HepG2 (cell line): Measurements from ENCODE around the gene TMEM150C. TPM values are rescaled to one million over a fixed set of nuclear protein-coding genes. Genes with fewer than 3 reads are reported as not detected.

Experiments used
- ATAC-seq: fragments of 200-7000 bp; cut with Tn5 transposase; 3 replicates; pipeline ENCODE4 v1.9.1; 2020; ENCODE audit warnings: mild to moderate bottlenecking, moderate library complexity
- BruUV-seq: library from RNA; stranded (reverse); fragments of 400-500 nt; replicated peaks from 2 replicates; lab custom pipeline; 2021; lab: Mats Ljungman, UMichigan
- CTCF ChIA-PET: fragments of 300-600 bp; formaldehyde crosslinking; extraction: SDS; loops from one replicate; lab custom pipeline; 2021; ENCODE audit warnings: low total read pairs, inconsistent platforms, low intra/inter-chr PET ratio; lab: Yijun Ruan, JAX
- POLR2A ChIA-PET: fragments of 350-600 bp; sonication (Branson Sonifier 250); formaldehyde crosslinking; loops from one replicate; lab custom pipeline; 2020; ENCODE audit warnings: antibody characterized with exemption, inconsistent platforms; lab: Yijun Ruan, JAX
- DNase-seq: peaks from one replicate; pipeline ENCODE4 v3.0.0-alpha.2; 2015; ENCODE audit warnings: low spot score
- FAIRE-seq: peaks from 3 replicates; lab custom pipeline; 2011; peaks lifted over from hg19 to GRCh38; lab: Jason Lieb, UNC
- H2AFZ ChIP-seq: one replicate; pipeline ENCODE4 v1.6.1; 2011; ENCODE audit warnings: low read length, inconsistent platforms
- H3K27ac ChIP-seq: fragments of 300-600 bp; 3 replicates; pipeline ENCODE4 v1.8.0; 2011; ENCODE audit warnings: mixed run types, mild to moderate bottlenecking, mixed read lengths, low read length, inconsistent platforms; ENCODE audit not compliant: insufficient read depth; ENCODE audit errors: extremely low read length
- H3K27me3 ChIP-seq, 2 experiments: fragments of 200-600 bp in 1 of 2; 2 replicates in 1 of 2; 3 replicates in 1 of 2; pipeline versions ENCODE4 v1.6.0 to v1.8.0; 2011; ENCODE audit warnings: low read length in 2 of 2, mild to moderate bottlenecking in 2 of 2, moderate library complexity in 2 of 2, inconsistent platforms in 1 of 2; ENCODE audit not compliant: insufficient read depth in 2 of 2, control insufficient read depth in 1 of 2
- H3K36me3 ChIP-seq, 2 experiments: fragments of 200-600 bp in 1 of 2; replicated peaks in 1 of 2; 2 replicates in 1 of 2; 3 replicates in 1 of 2; pipeline versions ENCODE4 v1.5.1 to v1.8.0; 2011; ENCODE audit warnings: low read length in 2 of 2, inconsistent platforms in 1 of 2; ENCODE audit not compliant: insufficient read depth in 2 of 2, control insufficient read depth in 1 of 2
- H3K4me1 ChIP-seq: 2 replicates; pipeline ENCODE4 v1.5.1; 2012; ENCODE audit warnings: low read length, inconsistent platforms; ENCODE audit not compliant: insufficient read depth
- H3K4me2 ChIP-seq: 2 replicates; pipeline ENCODE4 v1.6.0; 2011; ENCODE audit warnings: low read depth, low read length, inconsistent platforms
- H3K4me3 ChIP-seq, 3 experiments: fragments of 200-600 bp in 1 of 3; sonication (generic), shearing (Covaris generic) in 1 of 3; replicated peaks in 1 of 3; 2 replicates each; pipeline ENCODE4 v1.5.1; 2011 to 2016; ENCODE audit warnings: low read length in 3 of 3, inconsistent platforms in 2 of 3, low read depth in 2 of 3, mild to moderate bottlenecking in 2 of 3, control low read depth in 1 of 3, mixed read lengths in 1 of 3; ENCODE audit not compliant: insufficient read depth in 1 of 3
- H3K79me2 ChIP-seq: one replicate; pipeline ENCODE4 v1.6.1; 2011; ENCODE audit warnings: low read length, inconsistent platforms; ENCODE audit not compliant: insufficient read depth
- H3K9ac ChIP-seq: 2 replicates; pipeline ENCODE4 v1.6.0; 2011; ENCODE audit warnings: mild to moderate bottlenecking, low read depth, low read length, inconsistent platforms; ENCODE audit not compliant: insufficient read depth
- H3K9me3 ChIP-seq: 2 replicates; pipeline ENCODE4 v1.5.1; 2012; ENCODE audit warnings: mild to moderate bottlenecking, low read length
- H4K20me1 ChIP-seq: 2 replicates; pipeline ENCODE4 v1.6.0; 2011; ENCODE audit warnings: inconsistent platforms, mild to moderate bottlenecking, low read length, moderate library complexity; ENCODE audit not compliant: insufficient read depth
- ETV5 ChIP-seq: IDR thresholded peaks from 2 replicates; pipeline ENCODE4 v1.6.1; 2018; ENCODE audit warnings: missing biosample characterization, missing genetic modification reagents, inconsistent platforms, borderline replicate concordance
- GABPB1 ChIP-seq: IDR thresholded peaks from 2 replicates; pipeline ENCODE4 v1.6.1; 2016; ENCODE audit warnings: mild to moderate bottlenecking, missing genetic modification reagents, moderate library complexity, missing compliant biosample characterization
- GATA4 ChIP-seq: sonication (generic); IDR thresholded peaks from 2 replicates; pipeline ENCODE4 v1.6.1; 2016; ENCODE audit warnings: antibody characterized with exemption, low read depth, borderline replicate concordance
- HNF4G ChIP-seq, 2 experiments: sonication (generic) in 1 of 2; formaldehyde crosslinking in 1 of 2; IDR thresholded peaks; 2 replicates each; pipeline versions ENCODE4 v1.4.0 to v1.6.1; 2011 to 2020; ENCODE audit warnings: borderline replicate concordance in 2 of 2, low read depth in 2 of 2, mild to moderate bottlenecking in 2 of 2, low read length in 1 of 2, missing genetic modification reagents in 1 of 2, moderate library complexity in 1 of 2
- SALL1 ChIP-seq: sonication (generic); formaldehyde crosslinking; IDR thresholded peaks from 2 replicates; pipeline ENCODE4 v1.8.0; 2022; ENCODE audit warnings: mild to moderate bottlenecking, missing genetic modification reagents
- SNRNP70 ChIP-seq: fragments of 200-400 bp; formaldehyde crosslinking; IDR thresholded peaks from 2 replicates; pipeline ENCODE4 v1.6.1; 2017; ENCODE audit warnings: mild to moderate bottlenecking, low read depth, low read length, moderate library complexity
- ZNF12 ChIP-seq: sonication (generic); formaldehyde crosslinking; IDR thresholded peaks from 2 replicates; pipeline ENCODE4 v1.5.0; 2020; ENCODE audit warnings: missing genetic modification reagents
- ZNF17 ChIP-seq: sonication (generic); formaldehyde crosslinking; IDR thresholded peaks from 2 replicates; pipeline ENCODE4 v1.5.0; 2020; ENCODE audit warnings: mild to moderate bottlenecking, missing genetic modification reagents
- ZNF382 ChIP-seq: sonication (generic); formaldehyde crosslinking; IDR thresholded peaks from 2 replicates; pipeline ENCODE4 v1.5.0; 2020; ENCODE audit warnings: missing genetic modification reagents, mild to moderate bottlenecking, borderline replicate concordance
- ZNF83 ChIP-seq: sonication (generic); formaldehyde crosslinking; IDR thresholded peaks from 2 replicates; pipeline ENCODE4 v1.4.0; 2020; ENCODE audit warnings: missing genetic modification reagents, mild to moderate bottlenecking, borderline replicate concordance
- WGBS: methylation state at CpG from one replicate; pipeline ENCODE4 v1.1.6; 2017; ENCODE audit warnings: low lambda C conversion rate; 5-methylcytosine and 5-hydroxymethylcytosine counted together
- in situ Hi-C: cut with HindIII; loops from 2 replicates; pipeline ENCODE4 v1.10.0; 2017; ENCODE audit warnings: low pct_unique_long_range_greater_than_20kb; ENCODE audit not compliant: extremely low pct_ligation_motif_present
- intact Hi-C: fragments of 100-400 bp; cut with micrococcal nuclease; formaldehyde crosslinking; loops from one replicate; pipeline ENCODE4 v1.10.0; 2022; ENCODE audit not compliant: unreplicated experiment
- polyA plus RNA-seq, 8 experiments: library from polyadenylated mRNA; depleted of rRNA in 3 of 8; stranded (reverse) in 7 of 8; unstranded in 1 of 8; fragments of >200 nt; fragmentation: Illumina TruSeq in 4 of 8; extraction: Trizol in 4 of 8; gene quantifications; 2 replicates each; pipeline versions ENCODE4 v1.2.1 to v1.2.3, GENCODE V29; 2011 to 2016; ENCODE audit warnings: low read depth in 4 of 8, missing spikeins in 1 of 8, mixed read lengths in 1 of 8; ENCODE audit not compliant: insufficient read depth in 1 of 8
- total RNA-seq, 5 experiments: library from RNA; depleted of rRNA; stranded (reverse); fragments of >200 nt; fragmentation: Illumina TruSeq; extraction: Trizol; gene quantifications; 2 replicates each; pipeline ENCODE4 v1.2.3, GENCODE V29; 2016; ENCODE audit warnings: low read depth in 1 of 5
- TF ChIP-seq, protein P1 (sequence below): fragments of 450-650 bp; IDR thresholded peaks from 2 replicates; pipeline ENCODE4 v1.6.1; 2016
- TF ChIP-seq, protein P2 (sequence below): IDR thresholded peaks from 2 replicates; pipeline ENCODE4 v1.6.1; 2016; ENCODE audit warnings: low read depth, missing genetic modification reagents, missing compliant biosample characterization
- TF ChIP-seq, protein P3 (sequence below): sonication (generic); formaldehyde crosslinking; IDR thresholded peaks from 2 replicates; pipeline ENCODE4 v1.4.0; 2020; ENCODE audit warnings: missing genetic modification reagents
- TF ChIP-seq, protein P4 (sequence below): IDR thresholded peaks from 2 replicates; pipeline ENCODE4 v1.6.1; 2012; ENCODE audit warnings: low read depth, low read length, improper control_type of control experiment

Gene TMEM150C
- total and polyA plus RNA-seq, 2 of the 13 experiments (the other 11 are each of a cell fraction or from before 2014, with no cell fraction given) = 0.33 to 0.42 TPM

DNA sequence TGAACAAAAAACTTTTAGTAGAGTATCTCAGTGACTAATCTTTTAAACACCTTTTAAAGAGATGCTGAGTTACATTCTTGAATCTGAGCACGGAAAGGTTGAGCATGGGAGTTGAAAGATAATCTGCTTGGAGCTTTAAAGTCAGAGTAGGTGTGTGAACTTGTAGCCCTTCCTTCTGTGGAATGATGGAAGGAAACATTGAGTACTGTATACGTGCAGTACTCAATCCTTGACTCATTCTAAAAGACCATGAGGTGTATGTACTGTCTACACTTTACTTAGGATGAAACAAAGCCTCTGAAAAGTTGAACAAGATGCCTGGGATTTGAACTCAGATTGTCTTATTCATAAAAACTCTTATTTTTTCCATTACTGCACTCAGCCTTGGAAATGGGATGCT, 128.0 kb downstream of the TMEM150C start:
- Histone ChIP-seq H3K9ac (no peak overlapping the region), H3K4me3 (no peak overlapping the region), H4K20me1 (peaks cover 13% of the 10 kb centered on the region), H2AFZ (no peak overlapping the region), H3K9me3 (no peaks in the 10 kb centered on the region), H3K27me3 (no peaks in the 10 kb centered on the region; a peak in 1 of 5 replicates), H3K4me1 (peaks cover 75% of the 10 kb centered on the region), H3K36me3 (no peaks in the 10 kb centered on the region; a peak in 1 of 5 replicates), H3K79me2 (peaks cover 86% of the 10 kb centered on the region), H3K4me2 (peak overlapping the region; percentile 30), H3K27ac (no peak overlapping the region)
- BruUV-seq = no TSS peak
- POLR2A ChIA-PET = no interaction called here
- 66% methylated on average over 2 of the region's 2 CpGs for WGBS
- intact Hi-C loops (loop anchor here (10.0 kb wide), 1 partner anchor 149 kb away; no protein-coding TSS in a partner anchor), in situ Hi-C loops (no loop called here)
- CTCF ChIA-PET = no interaction called here
- no peak for ATAC-seq
- no peak for FAIRE-seq
- DNase-seq = no peak
- TF ChIP-seq SNRNP70 (no peak), ZNF12 (CRISPR knock-in tag) (no peak), ZNF17 (CRISPR knock-in tag) (no peak), ETV5 (CRISPR knock-in tag) (no peak), ZNF382 (CRISPR knock-in tag) (no peak), HNF4G (IDR thresholded peaks at IDR 0.05; ENCODE audit: borderline replicate concordance, low read depth, low read length) (no peak), HNF4G (CRISPR knock-in tag; IDR thresholded peaks at IDR 0.05; ENCODE audit: borderline replicate concordance, low read depth) (no peak), GABPB1 (CRISPR knock-in tag) (no peak), GATA4 (no peak), SALL1 (CRISPR knock-in tag) (no peak), ZNF83 (CRISPR knock-in tag) (no peak)
- TF ChIP-seq, protein P1, sequence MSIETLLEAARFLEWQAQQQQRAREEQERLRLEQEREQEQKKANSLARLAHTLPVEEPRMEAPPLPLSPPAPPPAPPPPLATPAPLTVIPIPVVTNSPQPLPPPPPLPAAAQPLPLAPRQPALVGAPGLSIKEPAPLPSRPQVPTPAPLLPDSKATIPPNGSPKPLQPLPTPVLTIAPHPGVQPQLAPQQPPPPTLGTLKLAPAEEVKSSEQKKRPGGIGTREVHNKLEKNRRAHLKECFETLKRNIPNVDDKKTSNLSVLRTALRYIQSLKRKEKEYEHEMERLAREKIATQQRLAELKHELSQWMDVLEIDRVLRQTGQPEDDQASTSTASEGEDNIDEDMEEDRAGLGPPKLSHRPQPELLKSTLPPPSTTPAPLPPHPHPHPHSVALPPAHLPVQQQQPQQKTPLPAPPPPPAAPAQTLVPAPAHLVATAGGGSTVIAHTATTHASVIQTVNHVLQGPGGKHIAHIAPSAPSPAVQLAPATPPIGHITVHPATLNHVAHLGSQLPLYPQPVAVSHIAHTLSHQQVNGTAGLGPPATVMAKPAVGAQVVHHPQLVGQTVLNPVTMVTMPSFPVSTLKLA = no peak
- TF ChIP-seq, protein P2, sequence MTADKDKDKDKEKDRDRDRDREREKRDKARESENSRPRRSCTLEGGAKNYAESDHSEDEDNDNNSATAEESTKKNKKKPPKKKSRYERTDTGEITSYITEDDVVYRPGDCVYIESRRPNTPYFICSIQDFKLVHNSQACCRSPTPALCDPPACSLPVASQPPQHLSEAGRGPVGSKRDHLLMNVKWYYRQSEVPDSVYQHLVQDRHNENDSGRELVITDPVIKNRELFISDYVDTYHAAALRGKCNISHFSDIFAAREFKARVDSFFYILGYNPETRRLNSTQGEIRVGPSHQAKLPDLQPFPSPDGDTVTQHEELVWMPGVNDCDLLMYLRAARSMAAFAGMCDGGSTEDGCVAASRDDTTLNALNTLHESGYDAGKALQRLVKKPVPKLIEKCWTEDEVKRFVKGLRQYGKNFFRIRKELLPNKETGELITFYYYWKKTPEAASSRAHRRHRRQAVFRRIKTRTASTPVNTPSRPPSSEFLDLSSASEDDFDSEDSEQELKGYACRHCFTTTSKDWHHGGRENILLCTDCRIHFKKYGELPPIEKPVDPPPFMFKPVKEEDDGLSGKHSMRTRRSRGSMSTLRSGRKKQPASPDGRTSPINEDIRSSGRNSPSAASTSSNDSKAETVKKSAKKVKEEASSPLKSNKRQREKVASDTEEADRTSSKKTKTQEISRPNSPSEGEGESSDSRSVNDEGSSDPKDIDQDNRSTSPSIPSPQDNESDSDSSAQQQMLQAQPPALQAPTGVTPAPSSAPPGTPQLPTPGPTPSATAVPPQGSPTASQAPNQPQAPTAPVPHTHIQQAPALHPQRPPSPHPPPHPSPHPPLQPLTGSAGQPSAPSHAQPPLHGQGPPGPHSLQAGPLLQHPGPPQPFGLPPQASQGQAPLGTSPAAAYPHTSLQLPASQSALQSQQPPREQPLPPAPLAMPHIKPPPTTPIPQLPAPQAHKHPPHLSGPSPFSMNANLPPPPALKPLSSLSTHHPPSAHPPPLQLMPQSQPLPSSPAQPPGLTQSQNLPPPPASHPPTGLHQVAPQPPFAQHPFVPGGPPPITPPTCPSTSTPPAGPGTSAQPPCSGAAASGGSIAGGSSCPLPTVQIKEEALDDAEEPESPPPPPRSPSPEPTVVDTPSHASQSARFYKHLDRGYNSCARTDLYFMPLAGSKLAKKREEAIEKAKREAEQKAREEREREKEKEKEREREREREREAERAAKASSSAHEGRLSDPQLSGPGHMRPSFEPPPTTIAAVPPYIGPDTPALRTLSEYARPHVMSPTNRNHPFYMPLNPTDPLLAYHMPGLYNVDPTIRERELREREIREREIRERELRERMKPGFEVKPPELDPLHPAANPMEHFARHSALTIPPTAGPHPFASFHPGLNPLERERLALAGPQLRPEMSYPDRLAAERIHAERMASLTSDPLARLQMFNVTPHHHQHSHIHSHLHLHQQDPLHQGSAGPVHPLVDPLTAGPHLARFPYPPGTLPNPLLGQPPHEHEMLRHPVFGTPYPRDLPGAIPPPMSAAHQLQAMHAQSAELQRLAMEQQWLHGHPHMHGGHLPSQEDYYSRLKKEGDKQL (CRISPR knock-in tag) = no peak
- TF ChIP-seq, protein P3, sequence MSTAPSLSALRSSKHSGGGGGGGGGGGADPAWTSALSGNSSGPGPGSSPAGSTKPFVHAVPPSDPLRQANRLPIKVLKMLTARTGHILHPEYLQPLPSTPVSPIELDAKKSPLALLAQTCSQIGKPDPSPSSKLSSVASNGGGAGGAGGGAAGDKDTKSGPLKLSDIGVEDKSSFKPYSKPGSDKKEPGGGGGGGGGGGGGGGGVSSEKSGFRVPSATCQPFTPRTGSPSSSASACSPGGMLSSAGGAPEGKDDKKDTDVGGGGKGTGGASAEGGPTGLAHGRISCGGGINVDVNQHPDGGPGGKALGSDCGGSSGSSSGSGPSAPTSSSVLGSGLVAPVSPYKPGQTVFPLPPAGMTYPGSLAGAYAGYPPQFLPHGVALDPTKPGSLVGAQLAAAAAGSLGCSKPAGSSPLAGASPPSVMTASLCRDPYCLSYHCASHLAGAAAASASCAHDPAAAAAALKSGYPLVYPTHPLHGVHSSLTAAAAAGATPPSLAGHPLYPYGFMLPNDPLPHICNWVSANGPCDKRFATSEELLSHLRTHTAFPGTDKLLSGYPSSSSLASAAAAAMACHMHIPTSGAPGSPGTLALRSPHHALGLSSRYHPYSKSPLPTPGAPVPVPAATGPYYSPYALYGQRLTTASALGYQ (CRISPR knock-in tag) = no peak
- TF ChIP-seq, protein P4, sequence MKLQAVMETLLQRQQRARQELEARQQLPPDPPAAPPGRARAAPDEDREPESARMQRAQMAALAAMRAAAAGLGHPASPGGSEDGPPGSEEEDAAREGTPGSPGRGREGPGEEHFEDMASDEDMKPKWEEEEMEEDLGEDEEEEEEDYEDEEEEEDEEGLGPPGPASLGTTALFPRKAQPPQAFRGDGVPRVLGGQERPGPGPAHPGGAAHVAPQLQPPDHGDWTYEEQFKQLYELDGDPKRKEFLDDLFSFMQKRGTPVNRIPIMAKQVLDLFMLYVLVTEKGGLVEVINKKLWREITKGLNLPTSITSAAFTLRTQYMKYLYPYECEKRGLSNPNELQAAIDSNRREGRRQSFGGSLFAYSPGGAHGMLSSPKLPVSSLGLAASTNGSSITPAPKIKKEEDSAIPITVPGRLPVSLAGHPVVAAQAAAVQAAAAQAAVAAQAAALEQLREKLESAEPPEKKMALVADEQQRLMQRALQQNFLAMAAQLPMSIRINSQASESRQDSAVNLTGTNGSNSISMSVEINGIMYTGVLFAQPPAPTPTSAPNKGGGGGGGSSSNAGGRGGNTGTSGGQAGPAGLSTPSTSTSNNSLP = no peak
